GM18502 (cell line): ENCODE measurements around the gene ZNF217.
"Not testable (repeated sequence)": the region's sequence is repeated elsewhere in the genome, so short reads cannot be mapped to it uniquely, and the experiment has no call there.

ENCODE experiments used
- ATAC-seq: cut with Tn5 transposase; IDR thresholded peaks from one replicate; pipeline ENCODE4 v1.9.1; 2021; ENCODE audit warnings: mild to moderate bottlenecking; ENCODE audit not compliant: unreplicated experiment, poor library complexity

ZNF217 gene

DNA sequence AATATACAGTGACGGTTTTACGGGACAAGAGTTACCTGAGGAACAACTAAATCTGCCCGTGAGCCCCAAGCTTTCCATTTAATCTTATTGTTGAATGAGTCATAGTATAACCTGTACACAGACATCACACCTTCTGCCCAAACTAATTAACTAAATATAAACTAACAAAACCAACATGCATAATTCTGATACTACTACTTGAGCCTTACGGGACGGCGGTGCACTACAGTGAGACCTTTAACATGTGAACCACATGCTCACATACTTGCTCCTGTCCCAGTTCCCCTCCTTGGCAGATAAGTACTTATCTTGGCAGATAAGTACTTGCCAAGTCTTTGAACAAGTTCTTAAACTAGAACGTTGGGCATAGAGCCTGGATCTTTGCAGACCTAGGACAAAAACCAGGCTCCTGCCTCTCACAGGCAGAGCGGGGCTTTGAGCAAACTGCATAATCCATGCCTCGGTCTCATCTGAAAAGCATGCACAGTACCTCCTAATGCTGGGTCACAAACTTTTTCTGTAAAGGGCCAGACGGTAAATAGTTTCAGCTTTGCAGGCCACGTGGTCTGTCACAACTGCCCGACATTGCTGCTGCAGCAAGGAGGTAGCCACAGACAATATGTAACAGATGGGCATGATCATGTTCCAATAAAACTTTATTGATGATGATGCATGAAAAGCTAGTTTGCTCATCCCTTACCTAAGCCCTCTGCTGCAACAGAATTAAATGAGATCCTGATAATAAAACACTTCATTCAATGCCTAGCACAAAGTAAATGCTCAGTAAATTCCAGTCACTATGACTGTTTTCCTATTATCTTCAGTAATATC lies 23.0 kb downstream of the ZNF217 start:
- peak; percentile 52 for ATAC-seq

DNA sequence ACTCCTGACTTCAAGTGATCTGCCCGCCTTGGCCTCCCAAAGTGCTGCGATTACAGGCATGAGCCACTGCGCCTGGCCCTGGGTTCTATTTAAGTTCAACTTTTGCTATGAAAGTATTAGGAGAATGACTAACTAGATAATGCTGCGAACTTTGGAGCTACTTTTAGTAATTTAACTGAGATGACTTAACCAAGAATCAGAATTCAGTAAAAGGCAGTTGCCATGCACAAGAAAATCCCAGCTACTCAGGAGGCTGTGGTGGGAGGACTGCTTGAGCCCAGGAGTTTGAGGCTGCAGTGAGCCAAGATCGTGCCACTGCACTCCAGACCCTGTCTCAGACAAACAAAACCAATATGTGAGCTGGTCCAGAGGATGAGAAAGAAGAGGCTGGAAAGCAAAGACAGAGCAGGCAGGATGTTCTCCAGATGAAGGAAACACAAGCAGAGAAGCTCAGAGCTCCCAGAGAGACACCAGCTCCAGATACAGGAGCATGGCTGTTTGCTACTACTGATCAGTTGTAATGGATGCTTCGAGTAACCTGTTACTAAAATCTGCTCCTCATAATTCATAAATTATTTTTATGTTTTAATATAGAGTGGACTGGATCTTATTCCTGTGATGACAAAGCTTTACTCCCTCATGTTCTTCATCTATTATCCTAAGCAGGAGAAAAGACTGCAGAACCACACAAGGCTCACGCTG lies 23.9 kb downstream of the ZNF217 start:
- no peak for ATAC-seq

DNA sequence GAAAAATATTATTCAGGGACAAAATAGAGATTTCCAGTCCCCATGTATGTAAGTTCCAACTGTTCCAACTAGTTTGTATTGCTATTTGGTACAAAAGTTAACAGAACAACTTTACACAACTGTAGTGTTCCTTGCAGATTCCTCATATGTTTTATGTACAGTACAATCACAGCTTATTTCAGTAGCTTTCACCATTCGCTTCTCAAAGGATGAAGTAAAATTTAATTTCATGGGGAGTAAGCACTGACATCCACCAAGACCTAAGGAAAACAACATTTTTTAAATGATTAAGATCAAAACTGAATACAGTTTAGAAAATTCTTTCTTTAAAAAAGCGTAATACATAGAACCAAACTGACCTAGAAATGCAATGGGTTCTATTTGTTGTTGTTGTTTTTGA lies 24.6 kb downstream of the ZNF217 start:
- ATAC-seq, result no peak

DNA sequence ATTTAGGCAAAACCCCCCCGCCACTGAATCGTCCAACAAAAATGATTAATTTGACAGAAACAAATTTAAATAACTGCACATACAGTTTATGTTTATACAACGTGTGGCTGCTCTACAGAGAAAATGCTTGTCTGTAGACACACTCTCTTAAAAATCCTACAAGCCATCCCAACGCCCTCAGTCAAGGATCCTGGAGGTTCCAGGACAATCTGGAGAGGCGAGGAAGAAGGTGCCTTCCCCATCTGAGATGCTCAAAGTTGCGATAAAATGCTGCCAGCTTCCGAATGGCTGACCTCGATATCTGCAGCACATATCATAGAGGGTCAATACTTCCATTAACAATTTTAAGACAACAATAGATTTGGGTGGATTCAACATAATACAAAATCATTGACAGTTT lies 25.3 kb downstream of the ZNF217 start:
- ATAC-seq, result no peak

DNA sequence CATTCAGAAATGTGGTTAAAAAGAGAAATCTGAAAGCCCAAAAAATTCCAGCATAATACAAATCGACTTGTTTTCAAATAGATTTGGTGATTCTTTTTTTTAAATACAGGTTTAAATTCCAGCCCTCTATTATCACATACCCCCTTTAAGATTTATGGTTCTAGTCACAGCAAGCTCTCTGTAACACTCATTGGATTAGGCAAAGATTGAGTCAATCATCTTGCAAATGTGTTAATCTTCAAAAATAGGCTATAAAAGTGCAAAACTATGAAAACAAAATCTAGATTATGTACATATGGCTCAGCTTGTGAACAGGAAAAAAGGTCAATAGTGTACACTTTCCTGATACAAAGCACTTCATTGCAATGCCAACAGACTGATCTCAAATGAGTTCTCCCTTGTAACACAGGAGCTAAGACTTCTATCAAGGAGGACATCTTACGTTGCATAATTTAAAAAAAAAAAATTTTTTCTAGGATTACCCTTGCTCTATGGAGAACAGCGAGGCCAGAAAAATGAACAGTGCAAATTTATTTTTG lies 26.2 kb downstream of the ZNF217 start:
- ATAC-seq, result no peak

DNA sequence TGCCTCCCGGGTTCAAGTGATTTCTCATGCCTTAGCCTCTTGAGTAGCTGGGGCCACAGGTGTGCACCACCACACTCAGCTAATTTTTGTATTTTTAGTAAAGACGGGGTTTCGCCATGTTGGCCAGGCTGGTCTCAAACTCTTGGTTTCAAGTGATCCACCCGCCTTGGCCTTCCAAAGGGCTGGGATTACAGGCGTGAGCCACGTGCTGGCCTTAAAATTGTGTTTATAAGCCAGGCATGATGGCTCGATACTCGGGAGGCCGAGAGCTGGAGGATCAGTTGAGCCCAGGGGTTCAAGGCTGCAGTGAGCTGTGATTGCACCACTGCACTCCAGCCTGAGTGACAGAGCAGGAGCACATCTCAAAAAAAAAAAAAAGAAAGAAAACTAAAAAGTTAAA lies 27.0 kb downstream of the ZNF217 start:
- not testable (repeated sequence) for ATAC-seq

DNA sequence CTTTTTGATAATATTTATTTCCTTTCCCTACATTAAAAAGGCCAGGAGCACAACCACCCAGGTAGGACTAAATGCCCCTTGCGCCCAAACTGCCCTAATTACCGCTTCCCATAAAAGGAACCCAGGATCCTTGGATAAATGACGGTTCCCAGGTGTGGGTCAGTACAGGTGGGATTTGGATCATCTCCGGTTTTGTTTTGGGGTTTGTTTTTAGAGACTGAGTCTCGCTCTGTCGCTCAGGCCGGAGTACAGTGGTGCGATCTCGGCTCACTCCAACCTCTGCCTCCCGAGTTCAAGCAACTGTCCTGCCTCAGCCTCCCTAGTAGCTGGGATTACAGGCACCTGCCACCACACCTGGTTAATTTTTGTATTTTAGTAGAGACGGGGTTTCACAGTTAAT lies 28.4 kb downstream of the ZNF217 start:
- ATAC-seq, result no peak

DNA sequence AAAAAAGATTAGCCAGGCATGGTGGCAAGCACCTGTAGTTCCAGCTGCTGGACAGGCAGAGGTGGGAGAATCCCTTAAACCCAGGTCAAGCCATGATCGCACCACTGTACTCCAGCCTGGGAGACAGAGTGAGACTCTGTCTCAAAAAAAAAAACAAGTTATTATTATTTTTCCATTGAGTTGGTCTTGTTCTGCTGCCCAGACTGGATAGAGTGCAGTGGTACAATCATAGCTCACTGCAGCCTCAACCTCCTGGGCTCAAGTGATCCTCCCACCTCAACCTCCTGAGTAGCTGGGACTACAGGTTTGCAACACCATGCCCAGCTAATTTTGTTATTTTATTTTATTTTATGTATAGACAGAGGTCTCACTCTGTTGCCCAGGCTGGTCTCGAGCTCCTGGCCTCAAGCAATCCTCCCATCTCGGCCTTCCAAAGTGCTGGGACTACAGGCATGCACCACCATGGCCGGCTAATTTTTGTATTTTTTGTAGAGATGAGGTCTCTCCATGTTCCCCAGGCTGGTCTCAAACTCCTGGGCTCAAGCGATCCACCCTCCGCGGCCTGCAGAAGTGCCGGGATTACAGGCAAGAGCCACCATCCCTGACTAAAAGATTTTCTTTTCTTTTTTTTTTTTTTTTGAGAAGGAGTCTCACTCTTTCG lies 31.4 kb downstream of the ZNF217 start:
- ATAC-seq, result not testable (repeated sequence)

DNA sequence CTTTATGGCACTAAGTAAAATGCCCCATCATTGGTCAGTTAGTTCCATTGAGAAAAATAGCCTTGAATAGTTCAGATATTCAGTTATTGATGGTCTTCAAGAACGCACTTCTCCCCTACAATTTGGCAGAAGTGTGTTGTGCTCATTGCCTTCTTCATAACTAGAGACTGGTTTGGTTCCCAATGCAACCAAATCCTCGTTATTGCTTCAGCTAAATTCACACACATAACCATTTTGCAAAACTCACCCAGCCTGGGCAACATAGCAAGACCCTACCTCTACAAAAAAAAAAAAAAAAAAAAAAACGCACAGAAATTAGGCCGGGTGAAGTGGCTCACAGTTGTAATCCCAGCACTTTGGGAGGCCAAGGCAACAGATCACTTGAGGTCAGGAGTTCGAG lies 32.1 kb downstream of the ZNF217 start:
- no peak for ATAC-seq

DNA sequence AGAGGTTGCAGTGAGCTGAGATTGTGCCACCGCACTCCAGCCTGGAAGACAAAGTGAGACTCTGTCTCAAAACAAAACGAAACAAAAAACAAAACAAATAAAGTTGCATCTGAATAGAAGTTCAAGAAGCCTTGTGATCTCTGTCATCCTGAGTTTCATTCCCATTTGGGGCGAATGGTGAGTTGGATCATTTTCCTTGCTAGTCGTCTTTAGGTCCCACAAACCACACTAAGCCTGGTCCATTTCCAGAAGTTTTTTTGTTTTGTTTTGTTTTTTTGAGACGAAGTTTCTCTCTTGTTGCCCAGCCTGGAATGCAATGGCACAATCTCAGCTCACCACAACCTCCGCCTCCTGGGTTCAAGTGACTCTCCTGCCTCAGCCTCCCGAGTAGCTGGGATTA lies 33.8 kb downstream of the ZNF217 start:
- ATAC-seq, result no peak

DNA sequence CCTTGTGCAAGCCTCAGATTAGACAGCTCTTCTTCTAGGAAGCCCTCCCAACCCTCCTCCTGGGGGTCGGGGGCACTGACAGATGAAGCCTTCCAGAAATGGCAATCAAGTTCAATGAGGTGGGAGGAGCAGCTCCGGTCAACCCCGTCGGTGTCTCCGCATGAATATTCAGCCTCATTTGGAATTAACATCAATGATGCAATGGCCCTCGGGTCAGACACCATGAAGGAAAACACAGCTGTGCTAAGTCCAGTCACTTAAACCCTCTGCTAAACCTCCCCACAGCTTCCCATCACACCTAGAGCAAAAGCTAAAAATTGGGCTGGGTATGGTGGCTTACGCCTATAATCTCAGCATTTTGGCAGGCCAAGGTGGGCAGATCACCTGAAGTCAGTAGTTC lies 36.5 kb downstream of the ZNF217 start:
- ATAC-seq, result no peak

DNA sequence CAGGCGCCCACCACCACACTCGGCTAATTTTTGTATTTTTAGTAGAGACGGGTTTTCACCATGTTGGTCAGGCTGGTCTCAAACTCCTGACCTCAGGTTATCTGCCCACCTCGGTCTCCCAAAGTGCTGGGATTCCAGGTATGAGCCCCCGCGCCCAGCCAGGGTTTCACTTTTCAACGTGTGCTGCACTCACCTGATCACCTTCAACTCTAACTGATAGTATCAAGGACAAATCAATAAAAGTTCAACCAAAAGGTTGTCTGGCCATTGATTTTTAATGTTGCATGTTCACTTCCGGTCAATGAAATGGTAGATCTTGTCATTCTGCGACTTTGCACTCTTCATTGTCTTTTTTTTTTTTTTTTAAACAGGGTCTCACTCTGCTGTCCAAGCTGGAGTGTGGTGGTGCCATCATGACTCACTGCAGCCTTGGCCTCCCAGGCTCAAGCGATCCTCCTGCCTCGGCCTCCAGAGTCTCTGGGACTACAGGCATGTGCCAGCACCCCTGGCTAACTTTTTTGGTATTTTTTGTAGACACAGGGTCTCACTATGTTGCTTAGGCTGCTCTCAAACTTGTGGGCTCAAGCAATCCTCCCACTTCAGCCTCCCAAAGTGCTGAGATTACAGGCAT lies 37.3 kb downstream of the ZNF217 start:
- ATAC-seq, result no peak

DNA sequence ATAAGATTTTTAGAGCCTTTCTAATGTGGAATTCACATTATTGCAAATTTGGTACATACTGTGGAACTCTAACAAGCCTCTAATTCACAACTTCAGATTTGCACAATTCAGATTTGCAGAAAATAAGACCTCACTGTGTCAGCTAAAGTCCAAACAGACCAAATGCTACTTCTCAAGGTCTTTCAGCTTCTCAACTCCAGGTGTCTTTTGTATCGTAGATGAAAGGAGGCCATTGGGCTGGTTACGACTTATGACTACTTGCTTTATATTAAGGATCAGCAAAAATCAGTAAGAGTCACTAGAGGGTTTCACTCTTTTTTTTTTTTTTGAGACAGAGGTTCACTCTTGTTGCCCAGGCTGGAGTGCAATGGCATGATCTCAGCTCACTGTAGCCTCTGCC lies 37.8 kb downstream of the ZNF217 start:
- ATAC-seq, result no peak

DNA sequence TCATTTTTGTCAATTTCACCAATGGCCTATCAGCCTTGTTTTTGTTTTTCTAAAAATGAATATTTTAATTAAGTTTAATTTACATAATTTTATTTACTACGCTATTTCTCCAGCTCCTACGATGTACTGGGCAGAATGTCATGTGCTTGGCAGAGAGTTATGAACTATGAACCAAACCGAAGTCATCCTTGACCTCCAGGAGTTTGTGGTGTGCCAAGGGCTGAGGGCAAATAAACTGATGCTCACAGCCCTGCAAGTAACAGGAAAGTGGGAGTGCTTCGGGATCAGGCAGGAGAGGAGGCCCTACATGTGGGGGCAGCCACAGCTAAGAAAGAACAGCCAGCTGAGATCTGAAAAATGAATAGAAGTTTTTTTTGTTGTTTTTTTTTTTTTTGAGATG lies 38.6 kb downstream of the ZNF217 start:
- no peak for ATAC-seq

DNA sequence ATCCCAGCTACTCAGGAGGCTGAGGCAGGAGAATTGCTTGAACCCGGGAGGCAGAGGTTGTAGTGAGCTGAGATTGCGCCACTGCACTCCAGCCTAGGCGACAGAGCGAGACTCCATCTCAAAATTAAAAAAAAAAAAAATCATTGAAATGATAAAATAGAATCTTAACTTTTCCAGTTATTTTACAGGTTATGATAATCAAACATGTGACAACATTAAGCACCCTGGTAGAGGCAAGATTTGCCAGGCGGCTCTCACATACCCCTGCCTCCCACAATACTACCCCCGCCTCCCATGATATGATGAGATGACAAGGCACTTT lies 41.1 kb downstream of the ZNF217 start:
- ATAC-seq, result not testable (repeated sequence)

DNA sequence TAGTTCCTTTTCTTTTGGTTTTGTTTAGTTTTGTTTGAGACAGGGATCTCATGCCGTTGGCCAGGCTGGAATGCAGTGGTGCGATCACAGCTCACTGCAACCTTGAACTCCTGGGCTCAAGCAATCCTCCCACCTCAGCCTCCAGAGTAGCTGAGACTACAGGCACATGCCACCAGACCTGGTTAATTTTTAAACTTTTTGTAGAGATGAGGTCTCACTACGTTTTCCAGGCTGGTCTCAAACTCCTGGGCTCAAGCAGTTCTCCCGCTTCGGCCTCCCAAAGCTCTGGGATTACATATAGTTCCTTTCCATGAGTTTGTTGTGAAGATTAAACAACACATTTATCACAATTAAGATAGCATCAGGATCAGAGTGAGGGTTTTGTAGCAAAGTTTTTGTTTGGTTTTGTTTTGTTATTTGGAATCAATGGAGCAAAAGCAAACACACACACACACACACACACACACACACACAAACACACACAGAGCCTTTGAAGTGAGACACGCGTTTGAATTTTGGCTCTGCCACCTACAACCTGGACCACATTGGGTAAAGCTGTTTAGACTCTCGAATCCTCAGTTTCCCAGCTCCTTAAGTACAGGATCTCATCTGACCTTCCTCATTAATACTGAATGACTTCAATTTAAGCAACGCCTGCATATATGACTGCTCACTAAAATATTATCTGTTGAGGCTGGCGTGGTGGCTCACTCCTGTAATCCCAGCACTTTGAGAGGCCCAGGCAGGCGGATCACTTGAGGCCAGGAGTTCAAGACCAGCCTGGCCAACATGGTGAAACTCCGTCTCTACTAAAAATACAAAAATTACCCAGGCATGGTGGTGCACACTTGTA lies 41.7 kb downstream of the ZNF217 start:
- not testable (repeated sequence) for ATAC-seq

DNA sequence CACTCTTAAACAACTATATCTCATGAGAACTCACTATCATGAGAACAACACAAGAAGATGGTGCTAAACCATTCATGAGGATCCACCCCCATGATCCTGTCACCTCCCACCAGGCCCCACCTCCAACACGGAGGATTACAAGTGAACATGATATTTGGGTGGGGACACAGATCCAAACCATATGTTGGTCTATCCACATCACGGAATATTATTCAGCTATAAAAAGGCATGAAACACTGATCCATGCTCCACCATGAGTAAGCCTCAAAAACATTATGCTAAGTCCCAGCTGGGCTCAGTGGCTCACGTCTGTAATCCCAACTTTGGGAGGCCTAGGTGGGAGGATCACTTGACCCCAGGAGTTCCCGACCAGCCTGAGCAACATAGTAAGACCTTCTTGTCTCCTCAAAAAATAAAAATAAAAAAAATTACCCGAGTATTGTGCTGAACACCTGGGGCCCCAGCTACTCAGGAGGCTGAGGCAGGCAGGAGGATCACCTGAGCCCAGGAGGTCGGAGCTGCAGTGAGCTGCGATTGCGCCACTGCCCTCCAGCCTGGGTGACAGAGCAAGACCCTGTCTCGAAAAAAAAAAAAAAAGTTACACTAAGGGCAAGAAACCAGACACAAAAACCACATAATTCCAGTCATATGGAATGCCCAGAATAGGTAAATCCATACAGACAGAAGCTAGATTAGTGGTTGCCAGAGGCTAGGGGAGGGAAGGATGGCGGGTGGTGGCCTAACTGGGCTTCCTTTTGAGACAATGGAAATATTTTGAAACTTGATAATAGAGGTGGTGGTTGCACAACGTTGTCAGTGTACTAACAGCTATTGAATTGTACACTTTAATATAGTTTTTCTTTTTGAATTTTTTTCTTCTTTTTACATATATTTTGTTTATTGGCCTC lies 43.1 kb downstream of the ZNF217 start:
- ATAC-seq, result no peak

DNA sequence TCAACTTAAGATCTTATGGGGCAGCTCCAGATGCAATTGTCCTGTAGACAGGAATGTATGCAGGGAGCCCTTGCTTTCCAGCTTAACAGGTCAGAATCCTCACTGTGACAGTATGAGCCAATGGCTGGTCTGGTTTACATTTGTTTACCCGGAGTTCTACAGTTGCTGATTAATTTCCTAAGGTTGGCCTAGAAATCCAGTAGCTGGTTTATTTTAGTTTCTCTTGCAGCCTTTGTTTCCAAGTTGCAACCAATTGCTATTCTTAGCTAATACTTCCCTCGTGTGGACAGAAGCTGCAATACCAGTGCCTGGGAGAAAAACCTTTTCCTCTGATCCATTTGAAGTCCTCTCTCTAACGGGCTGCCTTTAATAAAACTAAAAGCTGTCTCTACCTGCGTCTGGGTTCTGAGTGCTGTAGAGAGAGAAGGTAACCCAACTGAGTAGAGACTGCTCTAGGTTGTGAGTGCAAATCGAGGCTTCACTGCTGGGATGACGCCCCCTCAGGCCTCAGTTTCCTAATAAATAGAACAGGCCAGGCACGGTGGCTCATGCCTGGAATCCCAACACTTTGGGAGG lies 45.9 kb downstream of the ZNF217 start:
- peak; percentile 57 for ATAC-seq

DNA sequence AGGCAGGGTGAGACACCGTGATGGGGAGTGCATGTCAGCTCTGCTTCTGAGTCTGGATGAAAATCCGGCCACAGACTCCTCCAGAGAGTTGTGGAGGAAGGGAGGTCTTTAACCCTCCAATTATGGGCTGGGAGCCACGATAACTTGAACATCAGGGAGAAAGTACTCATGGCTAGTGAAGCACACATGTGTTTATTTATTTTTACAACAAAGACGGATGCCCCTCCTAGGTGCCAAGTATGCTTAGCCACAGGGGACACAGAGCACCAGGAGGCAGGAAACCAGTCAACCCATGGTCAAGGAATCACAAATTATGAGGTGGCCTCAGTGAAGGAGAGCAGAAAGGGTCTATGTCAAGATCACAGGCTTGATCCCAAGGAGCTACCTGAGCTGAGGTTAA lies 54.1 kb downstream of the ZNF217 start:
- ATAC-seq, result no peak
